PC-9 (cell line): ENCODE results near the gene RETREG1. TPM values are rescaled to one million over a fixed set of nuclear protein-coding genes. Genes with fewer than 3 reads are reported as not detected.
A peak's percentile ranks its signal among the peaks of the same experiment; 100 is the strongest.

Experiments used
- BruUV-seq: library from RNA; stranded (reverse); fragments of 400-500 nt; replicated peaks from 2 replicates; lab custom pipeline; 2021; lab: Mats Ljungman, UMichigan
- CTCF ChIA-PET: fragments of 300-600 bp; sonication (Branson Sonifier 250); formaldehyde crosslinking; loops from one replicate; lab custom pipeline; 2022; ENCODE audit warnings: antibody characterized with exemption; lab: Charles Lee
- POLR2A ChIA-PET: fragments of 300-600 bp; sonication (Branson Sonifier 250); formaldehyde crosslinking; loops from one replicate; lab custom pipeline; 2022; ENCODE audit warnings: antibody characterized with exemption; ENCODE audit not compliant: unreplicated experiment; lab: Charles Lee
- DNase-seq, 2 experiments: peaks; one replicate each; pipeline versions ENCODE4 v3.0.0 to v3.0.0-alpha.2; 2015 to 2022; ENCODE audit warnings: mixed read lengths in 1 of 2
- H2AFZ ChIP-seq: fragments of 200-600 bp; sonication (generic); 2 replicates; pipeline ENCODE4 v1.8.1; 2017; ENCODE audit warnings: antibody characterized with exemption
- H3F3A ChIP-seq: fragments of 200-600 bp; sonication (generic); 2 replicates; pipeline ENCODE4 v1.8.1; 2017; ENCODE audit warnings: antibody characterized with exemption, mild to moderate bottlenecking, low read depth; ENCODE audit not compliant: insufficient read depth
- H3K27ac ChIP-seq: fragments of 200-600 bp; sonication (generic); 2 replicates; pipeline ENCODE4 v1.6.1; 2016; ENCODE audit warnings: mixed run types
- H3K27me3 ChIP-seq: fragments of 200-600 bp; sonication (generic); 2 replicates; pipeline ENCODE4 v1.6.1; 2016; ENCODE audit warnings: low read depth, mixed run types; ENCODE audit not compliant: insufficient read depth
- H3K36me3 ChIP-seq: fragments of 200-600 bp; sonication (generic); 2 replicates; pipeline ENCODE4 v1.6.1; 2016; ENCODE audit warnings: low read depth, mixed run types
- H3K4me1 ChIP-seq: fragments of 200-600 bp; sonication (generic); replicated peaks from 2 replicates; pipeline ENCODE4 v1.6.1; 2016; ENCODE audit warnings: mixed run types; ENCODE audit not compliant: insufficient read depth
- H3K4me2 ChIP-seq: fragments of 200-600 bp; sonication (generic); 2 replicates; pipeline ENCODE4 v1.6.1; 2017; ENCODE audit warnings: mixed run types
- H3K4me3 ChIP-seq: fragments of 200-600 bp; sonication (generic); 2 replicates; pipeline ENCODE4 v1.6.1; 2016; ENCODE audit warnings: mixed run types
- H3K79me2 ChIP-seq: fragments of 200-600 bp; sonication (generic); 2 replicates; pipeline ENCODE4 v1.6.1; 2017; ENCODE audit warnings: low read depth, mixed run types
- H3K9me2 ChIP-seq: fragments of 200-600 bp; sonication (generic); 2 replicates; pipeline ENCODE4 v1.8.1; 2017; ENCODE audit warnings: mild to moderate bottlenecking; ENCODE audit not compliant: insufficient read depth
- H3K9me3 ChIP-seq: fragments of 200-600 bp; sonication (generic); 2 replicates; pipeline ENCODE4 v1.8.1; 2016; ENCODE audit warnings: low read depth; ENCODE audit not compliant: insufficient read depth
- H4K20me1 ChIP-seq: fragments of 200-600 bp; sonication (generic); 2 replicates; pipeline ENCODE4 v1.8.1; 2017; ENCODE audit not compliant: insufficient read depth
- CTCF ChIP-seq: fragments of 200-600 bp; sonication (generic); conservative IDR thresholded peaks from 2 replicates; pipeline ENCODE4 v1.6.1; 2017; ENCODE audit warnings: mixed run types, antibody characterized with exemption, mild to moderate bottlenecking, moderate library complexity
- EZH2 ChIP-seq: fragments of 200-600 bp; sonication (generic); IDR thresholded peaks from 2 replicates; pipeline ENCODE4 v1.8.0; 2017; ENCODE audit warnings: antibody characterized with exemption, low read depth
- intact Hi-C: fragments of 100-400 bp; cut with micrococcal nuclease; formaldehyde crosslinking; loops from one replicate; pipeline ENCODE4 v1.10.0; 2022; ENCODE audit not compliant: unreplicated experiment
- total RNA-seq: library from RNA; stranded (reverse); gene quantifications from 2 replicates; pipeline ENCODE4 v1.2.3, GENCODE V29; 2021

Gene RETREG1
- total RNA-seq, 1 experiment from 2014 or later = 9.7 TPM

- BruUV-seq = no TSS peak
- DNase-seq = peak; percentile 68 to 87
Observed at GRCh38 chr5:16552666-16553343, 64.0 kb downstream of the RETREG1 start.

GRCh38 chr5:16551628-16552027 lies 65.2 kb downstream of the RETREG1 start:
- no peak for DNase-seq
- no peaks in the 10 kb centered on the region for H3K4me1 ChIP-seq
- H3K4me2 ChIP-seq = no peak overlapping the region
- H3K79me2 ChIP-seq = no peaks in the 10 kb centered on the region
- H3K36me3 ChIP-seq = no peaks in the 10 kb centered on the region
- H3K27ac ChIP-seq = no peak overlapping the region
- H3K27me3 ChIP-seq = no peaks in the 10 kb centered on the region
- H3K4me3 ChIP-seq = no peak overlapping the region
- H4K20me1 ChIP-seq = no peaks in the 10 kb centered on the region
- intact Hi-C loops = loop anchor here (1.0 to 5.0 kb wide), 5 partner anchors 86 to 651 kb away; partner anchors contain the start of gene ZNF622
- H2AFZ ChIP-seq = no peak overlapping the region
- TF ChIP-seq EZH2 (no peak), CTCF (no peak)
- no peaks in the 10 kb centered on the region for H3K9me3 ChIP-seq
- H3F3A ChIP-seq = no peaks in the 10 kb centered on the region
- POLR2A ChIA-PET = no interaction called here
- CTCF ChIA-PET = interaction anchor here (0.5 to 2.5 kb wide), 8 partner anchors 13 to 516 kb away, joined by 3 to 18 read pairs (median 5); no protein-coding TSS in a partner anchor
- BruUV-seq = no TSS peak
- H3K9me2 ChIP-seq = no peaks in the 10 kb centered on the region

More at GRCh38 chr5:16552666-16553343, 64.0 kb downstream of the RETREG1 start:
- TF ChIP-seq CTCF (peak; percentile 86), EZH2 (no peak)
- H3F3A ChIP-seq = no peaks in the 10 kb centered on the region
- CTCF ChIA-PET = interaction anchor here (0.6 to 2.5 kb wide), 11 partner anchors 14 to 651 kb away, joined by 3 to 18 read pairs (median 4); no protein-coding TSS in a partner anchor
- no peaks in the 10 kb centered on the region for H3K9me3 ChIP-seq
- intact Hi-C loops = loop anchor here (1.0 to 5.0 kb wide), 5 partner anchors 88 to 650 kb away; partner anchors contain the start of gene ZNF622
- H3K27me3 ChIP-seq = no peaks in the 10 kb centered on the region
- H3K79me2 ChIP-seq = no peaks in the 10 kb centered on the region
- no peaks in the 10 kb centered on the region for H3K4me1 ChIP-seq
- H3K4me2 ChIP-seq = no peak overlapping the region
- no peak overlapping the region for H3K4me3 ChIP-seq
- no peak overlapping the region for H2AFZ ChIP-seq
- no peaks in the 10 kb centered on the region for H4K20me1 ChIP-seq
- H3K27ac ChIP-seq = no peak overlapping the region
- no peaks in the 10 kb centered on the region for H3K9me2 ChIP-seq
- POLR2A ChIA-PET = no interaction called here
- H3K36me3 ChIP-seq = no peaks in the 10 kb centered on the region

GRCh38 chr5:16550316-16550952 lies 66.4 kb downstream of the RETREG1 start:
- peaks cover 4% of the 10 kb centered on the region for H3K4me1 ChIP-seq
- H3K9me3 ChIP-seq = no peaks in the 10 kb centered on the region
- BruUV-seq = no TSS peak
- H3K27ac ChIP-seq = no peak overlapping the region
- H3K9me2 ChIP-seq = no peaks in the 10 kb centered on the region
- H3K4me3 ChIP-seq = peak overlapping the region; percentile 36; the same call in 1 of the 2 replicates
- H3K27me3 ChIP-seq = no peaks in the 10 kb centered on the region
- no peaks in the 10 kb centered on the region for H4K20me1 ChIP-seq
- ChIA-PET CTCF (interaction anchor here (0.6 to 1.1 kb wide), 3 partner anchors 42 to 94 kb away, joined by 4 read pairs; no protein-coding TSS in a partner anchor), POLR2A (no interaction called here)
- no peaks in the 10 kb centered on the region for H3K79me2 ChIP-seq
- peak overlapping the region; percentile 61 for H3K4me2 ChIP-seq
- intact Hi-C loops = loop anchor here (1.0 to 5.0 kb wide), 5 partner anchors 41 to 203 kb away; no protein-coding TSS in a partner anchor
- peak; percentile 71 to 74 for DNase-seq
- TF ChIP-seq CTCF (peak; percentile 91), EZH2 (no peak)
- no peak overlapping the region; the same call in 1 of the 2 replicates for H2AFZ ChIP-seq
- no peaks in the 10 kb centered on the region for H3K36me3 ChIP-seq
- no peaks in the 10 kb centered on the region for H3F3A ChIP-seq
